GM18507 (cell line): ENCODE measurements around the gene SPAAR.
"Not testable (repeated sequence)": the region's sequence is repeated elsewhere in the genome, so short reads cannot be mapped to it uniquely, and the experiment has no call there.

Source experiments
- DNase-seq: peaks from one replicate; pipeline ENCODE4 v3.0.0; 2011; ENCODE audit warnings: low read depth; ENCODE audit not compliant: insufficient read length; ENCODE audit errors: extremely low spot score
- FAIRE-seq: peaks from 2 replicates; lab custom pipeline; 2011; peaks lifted over from hg19 to GRCh38; lab: Jason Lieb, UNC

SPAAR gene

GRCh38 chr9:35909274-35909673, at the start of gene SPAAR:
Gene SPAAR (plus strand): TSS chr9:35909490. CDS start chr9:35910464, 974 bp downstream.
- FAIRE-seq (no peak), DNase-seq (no peak)

GRCh38 chr9:35859990-35860339, 49.3 kb upstream of the SPAAR start:
- FAIRE-seq (no peak), DNase-seq (no peak)

DNA sequence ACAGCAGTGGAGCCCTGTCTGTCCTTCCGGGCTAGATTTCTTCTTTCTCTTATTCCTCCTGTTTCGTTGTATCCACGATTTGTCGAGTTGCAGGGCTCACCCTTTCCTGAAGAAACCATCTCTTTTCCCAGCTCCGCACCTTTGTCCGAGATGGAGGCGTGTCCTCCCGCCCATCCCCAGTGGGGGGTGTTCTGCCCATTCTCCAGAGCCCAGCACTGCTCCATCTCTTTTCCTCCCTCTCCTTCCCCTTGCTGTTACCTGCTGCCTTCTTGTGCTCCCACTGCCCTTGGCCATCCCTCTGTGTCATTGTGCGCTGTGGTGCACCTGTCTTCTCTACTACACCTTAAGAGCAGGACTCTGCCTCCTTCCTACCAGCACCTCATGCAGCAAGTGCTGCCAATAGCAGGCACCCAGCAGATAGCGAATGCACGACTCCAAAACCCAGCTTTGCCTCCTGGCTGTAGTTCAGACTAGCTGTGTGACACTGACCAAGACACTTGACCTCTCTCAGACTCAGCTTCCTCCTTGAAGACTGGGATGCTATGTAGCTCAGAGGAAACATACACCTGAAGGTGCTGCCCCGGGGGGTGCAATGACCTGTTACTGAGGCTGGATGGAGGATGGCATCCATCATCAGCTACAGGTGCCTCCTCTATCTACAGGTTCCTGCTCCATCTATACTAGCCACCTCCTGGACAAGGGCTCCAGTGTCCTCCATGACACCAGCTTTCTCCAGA, 48.0 kb upstream of the SPAAR start:
- FAIRE-seq (no peak), DNase-seq (no peak)

DNA sequence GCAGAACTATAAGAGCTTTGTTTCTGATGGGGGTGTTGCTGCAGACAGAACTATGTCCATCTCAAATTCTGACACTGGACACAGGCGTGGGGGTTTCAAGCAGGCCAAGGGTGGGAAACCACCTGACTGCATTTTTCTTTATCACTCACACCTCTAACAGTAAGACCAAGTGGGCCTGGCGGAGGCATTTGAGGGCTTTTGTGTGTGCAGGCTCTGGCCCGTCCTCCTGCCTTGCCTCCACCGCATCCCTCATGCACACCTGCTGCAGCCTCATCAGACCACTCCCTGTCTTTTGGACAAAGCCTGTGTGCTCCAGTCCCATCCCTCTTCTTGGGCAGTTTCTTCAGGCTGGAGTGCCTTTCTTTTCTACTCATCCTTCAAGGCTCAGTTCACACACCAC, 47.0 kb upstream of the SPAAR start:
- no peak for FAIRE-seq
- DNase-seq, result no peak

GRCh38 chr9:35863583-35863982, 45.7 kb upstream of the SPAAR start:
- DNase-seq, result no peak
- FAIRE-seq, result no peak

DNA sequence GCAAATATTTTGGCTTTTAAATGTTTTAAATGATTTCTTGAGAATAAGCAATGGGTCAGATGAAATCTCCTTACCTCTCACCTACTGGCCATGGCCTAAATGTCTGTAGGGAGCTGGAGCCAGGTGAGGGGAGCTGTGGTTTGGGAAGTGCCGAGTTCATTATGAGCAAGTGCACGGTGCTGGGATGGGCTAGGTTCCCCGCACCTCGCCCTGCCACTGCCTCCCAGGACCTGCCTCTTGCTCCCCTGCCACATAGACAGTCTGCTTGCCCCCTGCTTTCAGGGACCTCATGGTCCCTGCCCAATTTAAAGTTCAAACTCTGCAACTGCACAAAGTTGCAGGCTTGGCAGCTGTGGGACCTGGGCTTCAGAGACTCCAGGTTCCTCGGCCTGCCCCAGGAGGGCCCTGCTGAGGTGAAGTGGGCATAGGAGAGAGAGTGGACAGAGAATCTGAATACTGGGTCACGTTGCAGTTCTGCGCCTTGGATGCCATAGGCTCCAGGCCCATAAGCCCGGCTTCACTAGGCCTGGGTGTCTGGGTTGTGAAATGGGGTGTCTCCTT, 44.5 kb upstream of the SPAAR start:
- no peak for FAIRE-seq
- DNase-seq, result no peak

DNA sequence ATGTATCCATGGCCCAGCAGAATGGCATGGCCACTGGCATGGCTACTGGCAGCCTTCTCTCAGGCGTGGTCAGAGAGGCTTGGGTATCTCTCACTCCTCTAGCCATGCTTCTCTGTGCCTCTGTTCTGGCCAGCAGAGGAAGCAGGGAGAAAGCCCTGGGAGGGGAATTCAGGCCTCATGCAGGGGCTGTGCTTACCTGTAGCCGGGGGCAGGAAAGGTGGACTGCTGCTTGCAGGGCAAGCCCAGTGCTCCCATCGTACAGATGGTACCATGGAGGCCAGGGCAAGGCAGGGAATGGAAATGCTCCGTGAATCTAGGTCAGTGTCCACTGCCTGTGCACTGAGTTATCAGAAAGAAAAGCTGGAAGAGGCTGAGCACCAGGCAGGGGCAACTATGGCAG, 41.8 kb upstream of the SPAAR start:
- FAIRE-seq (no peak), DNase-seq (no peak)

- no peak for DNase-seq
Observed at GRCh38 chr9:35868933-35869332, 40.4 kb upstream of the SPAAR start.

GRCh38 chr9:35869621-35870216, 39.6 kb upstream of the SPAAR start:
- FAIRE-seq (no peak), DNase-seq (no peak)

More at GRCh38 chr9:35868933-35869332, 40.4 kb upstream of the SPAAR start:
- FAIRE-seq, result no peak

DNA sequence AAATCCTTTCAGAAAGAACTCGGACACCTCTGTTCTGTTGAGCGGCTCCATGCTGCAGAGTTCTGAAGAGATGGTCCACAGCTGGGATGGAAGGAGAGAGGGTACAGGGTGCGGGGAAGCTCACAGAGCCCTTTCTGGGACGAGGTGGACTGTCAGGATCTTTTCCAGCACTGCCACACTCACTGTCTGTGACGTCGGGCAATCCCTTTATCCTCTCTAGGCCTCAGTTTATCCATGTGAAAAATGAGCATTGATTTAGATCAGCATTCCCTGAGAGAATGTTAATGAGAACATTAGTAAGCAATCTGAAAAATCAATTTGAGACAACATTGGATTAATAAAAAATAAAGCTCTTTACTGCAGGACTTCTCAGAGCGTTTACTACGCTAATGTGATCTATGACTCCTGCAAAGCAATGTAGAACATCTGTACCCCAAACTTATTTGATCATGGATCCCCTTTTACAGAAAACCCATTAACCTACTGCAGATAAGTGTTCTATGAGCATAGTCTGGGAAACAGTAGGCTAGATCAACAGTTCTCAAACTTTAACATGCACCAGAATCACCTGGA, 38.9 kb upstream of the SPAAR start, which contains the start of gene OR13J1:
Gene OR13J1, minus strand, starts transcription at position 51 of the 573 bp plus-strand sequence. Its CDS starts 0 bp downstream, at position 51.
- no peak for DNase-seq
- no peak for FAIRE-seq

GRCh38 chr9:35871545-35871944, 37.7 kb upstream of the SPAAR start:
- no peak for FAIRE-seq
- no peak for DNase-seq

DNA sequence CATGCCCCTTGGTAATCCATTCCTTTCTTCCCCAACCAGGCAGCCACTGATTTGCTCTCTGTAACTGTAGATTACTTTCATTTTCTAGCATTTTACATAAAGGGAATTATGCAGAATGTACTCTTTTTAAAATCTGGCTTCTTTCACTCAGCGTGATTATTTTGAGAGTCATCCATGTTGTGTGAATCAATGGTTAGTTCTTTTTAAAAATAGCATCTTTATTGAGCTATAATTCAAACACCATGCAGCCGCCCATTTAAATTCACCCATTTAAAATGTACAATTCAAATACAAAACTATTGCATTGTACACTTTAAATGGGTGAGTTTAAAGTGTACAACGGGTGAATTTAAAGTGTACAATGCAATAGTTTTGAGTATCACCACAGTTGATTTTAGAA, 36.8 kb upstream of the SPAAR start:
- FAIRE-seq (no peak), DNase-seq (no peak)

DNA sequence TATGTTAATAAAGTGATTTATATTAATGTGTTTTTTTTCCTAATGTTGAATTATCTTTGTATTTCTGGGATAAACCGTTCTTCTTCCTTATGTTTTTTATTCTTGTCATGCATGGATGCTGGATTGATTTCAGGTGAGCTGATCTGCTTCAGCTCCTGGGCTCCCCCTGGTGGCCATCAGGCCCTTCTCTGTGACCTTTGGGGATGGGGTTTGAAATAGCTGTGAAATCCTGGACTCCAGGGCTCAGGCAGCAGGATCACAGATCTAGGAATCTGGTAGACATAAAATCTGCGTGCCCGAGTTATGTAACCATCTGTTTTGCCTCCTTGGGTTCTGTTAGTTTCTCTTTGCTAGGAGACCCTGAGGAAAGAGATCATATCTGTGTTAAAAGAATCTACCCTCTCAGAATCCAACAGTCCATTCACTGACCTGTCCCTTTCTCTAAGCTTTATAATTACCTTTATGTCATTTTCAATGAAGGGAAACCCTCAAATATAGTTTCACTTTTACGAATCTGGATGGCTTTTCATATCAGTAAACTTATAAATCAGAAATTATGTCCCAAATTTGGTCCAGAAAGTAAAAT, 26.9 kb upstream of the SPAAR start:
- FAIRE-seq (peak; percentile 94), DNase-seq (peak; percentile 54)

GRCh38 chr9:35882996-35883395, 26.3 kb upstream of the SPAAR start:
- FAIRE-seq (no peak), DNase-seq (no peak)

DNA sequence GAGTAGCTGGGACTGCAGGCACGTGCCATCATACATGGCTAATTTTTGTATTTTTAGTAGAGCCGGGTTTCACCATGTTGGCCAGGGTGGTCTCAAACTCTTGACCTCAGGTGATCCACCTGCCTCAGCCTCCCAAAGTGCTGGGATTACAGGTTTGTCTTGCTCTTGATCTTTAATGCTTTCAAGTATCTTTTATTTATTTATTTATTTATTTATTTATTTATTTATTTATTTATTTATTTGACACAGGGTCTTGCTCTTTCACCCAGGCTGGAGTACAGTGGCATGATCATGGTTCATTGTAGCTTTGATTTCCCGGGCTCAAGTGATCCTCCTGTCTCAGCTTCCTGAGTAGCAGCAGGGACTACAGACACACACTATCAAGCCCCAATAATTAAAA, 24.4 kb upstream of the SPAAR start:
- not testable (repeated sequence) for FAIRE-seq, DNase-seq

DNA sequence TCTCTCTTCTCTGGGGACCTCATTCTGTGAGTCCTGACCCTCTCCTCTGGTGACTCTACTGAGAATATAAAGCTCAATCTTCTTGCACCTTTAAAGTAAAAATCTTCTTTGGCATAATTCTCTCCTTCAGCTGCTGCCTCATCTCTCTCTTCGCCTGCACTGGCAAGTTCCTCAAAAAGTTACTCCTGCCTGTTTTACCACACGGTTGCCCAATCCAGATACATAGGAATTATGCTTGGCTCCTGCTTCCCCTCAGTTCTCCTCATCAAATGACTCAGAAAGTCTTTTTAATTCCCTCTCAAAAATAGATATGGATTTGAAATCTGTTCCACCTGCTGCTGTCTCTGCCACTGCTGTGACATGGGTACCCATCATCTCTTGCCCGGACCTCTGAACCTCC, 17.6 kb upstream of the SPAAR start:
- no peak for FAIRE-seq
- no peak for DNase-seq

GRCh38 chr9:35892051-35892450, 17.2 kb upstream of the SPAAR start:
- FAIRE-seq, result no peak

GRCh38 chr9:35896570-35896969, 12.7 kb upstream of the SPAAR start:
- no peak for FAIRE-seq
- DNase-seq, result no peak

More at GRCh38 chr9:35892051-35892450, 17.2 kb upstream of the SPAAR start:
- no peak for DNase-seq

- not testable (repeated sequence) for FAIRE-seq, DNase-seq
Observed at GRCh38 chr9:35897376-35898099, 11.8 kb upstream of the SPAAR start.

DNA sequence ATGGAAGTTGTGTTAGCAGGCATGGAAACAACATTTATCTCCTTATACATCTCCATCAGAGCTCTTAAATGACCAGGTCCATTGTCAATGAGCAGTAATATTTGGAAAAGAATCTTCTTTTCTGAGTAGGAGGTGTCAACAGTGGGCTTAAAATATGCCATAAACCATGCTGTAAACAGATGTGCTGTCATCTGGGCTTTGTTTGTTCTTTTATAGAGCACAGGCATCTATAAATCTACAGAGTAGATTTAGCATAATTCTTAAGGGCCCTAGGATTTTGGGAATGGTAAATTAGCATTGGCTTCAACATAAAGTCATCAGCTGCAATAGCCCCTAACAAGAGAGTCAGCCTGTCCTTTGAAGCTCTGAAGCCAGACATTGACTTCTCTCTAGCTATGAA, 11.0 kb upstream of the SPAAR start:
- DNase-seq (no peak), FAIRE-seq (no peak)
